AG04449 (cell line): ENCODE results near the gene ERBB2.

Source experiments
- CTCF ChIA-PET: fragments of 350-600 bp; formaldehyde crosslinking; extraction: SDS; loops from one replicate; lab custom pipeline; 2021; ENCODE audit warnings: antibody characterized with exemption; lab: Yijun Ruan, JAX
- POLR2A ChIA-PET: fragments of 400-600, 350-600 bp; formaldehyde crosslinking; extraction: SDS; loops from one replicate; lab custom pipeline; 2020; ENCODE audit warnings: antibody characterized with exemption, inconsistent platforms; lab: Yijun Ruan, JAX
- DNase-seq: peaks from one replicate; pipeline ENCODE4 v3.0.0-alpha.2; 2010; ENCODE audit warnings: low read depth, low spot score
- H3K4me3 ChIP-seq: 2 replicates; pipeline ENCODE4 v1.5.1; 2011; ENCODE audit warnings: low read depth, mild to moderate bottlenecking, control low read depth, low read length
- TF ChIP-seq, protein P1 (sequence below): IDR thresholded peaks from one replicate; pipeline ENCODE4 v1.5.1; 2011; ENCODE audit warnings: mild to moderate bottlenecking, moderate library complexity, low read length, control low read depth, inconsistent platforms; ENCODE audit not compliant: insufficient read depth; ENCODE audit errors: missing control alignments

ERBB2 gene

DNA sequence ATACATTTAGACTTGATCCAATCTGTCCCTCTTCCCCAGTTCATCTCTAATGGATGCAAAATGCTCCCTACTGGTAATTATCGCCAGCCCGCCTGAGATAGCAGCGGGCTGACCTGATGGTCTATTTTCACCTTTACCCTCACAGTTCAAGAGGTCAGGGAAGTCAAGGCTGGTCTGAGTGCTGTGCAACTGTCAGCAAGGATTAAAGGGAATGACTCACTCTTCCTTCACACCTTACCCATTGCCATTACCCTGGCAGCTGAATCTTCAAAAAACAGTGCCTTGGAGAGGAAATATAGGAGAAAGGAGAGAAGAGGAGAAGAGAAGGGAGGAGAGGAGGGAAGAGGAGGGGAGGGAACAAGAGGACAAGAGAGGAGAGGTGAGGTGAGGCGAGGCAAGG is 74.2 kb downstream of the ERBB2 start:
- TF ChIP-seq, protein P1, sequence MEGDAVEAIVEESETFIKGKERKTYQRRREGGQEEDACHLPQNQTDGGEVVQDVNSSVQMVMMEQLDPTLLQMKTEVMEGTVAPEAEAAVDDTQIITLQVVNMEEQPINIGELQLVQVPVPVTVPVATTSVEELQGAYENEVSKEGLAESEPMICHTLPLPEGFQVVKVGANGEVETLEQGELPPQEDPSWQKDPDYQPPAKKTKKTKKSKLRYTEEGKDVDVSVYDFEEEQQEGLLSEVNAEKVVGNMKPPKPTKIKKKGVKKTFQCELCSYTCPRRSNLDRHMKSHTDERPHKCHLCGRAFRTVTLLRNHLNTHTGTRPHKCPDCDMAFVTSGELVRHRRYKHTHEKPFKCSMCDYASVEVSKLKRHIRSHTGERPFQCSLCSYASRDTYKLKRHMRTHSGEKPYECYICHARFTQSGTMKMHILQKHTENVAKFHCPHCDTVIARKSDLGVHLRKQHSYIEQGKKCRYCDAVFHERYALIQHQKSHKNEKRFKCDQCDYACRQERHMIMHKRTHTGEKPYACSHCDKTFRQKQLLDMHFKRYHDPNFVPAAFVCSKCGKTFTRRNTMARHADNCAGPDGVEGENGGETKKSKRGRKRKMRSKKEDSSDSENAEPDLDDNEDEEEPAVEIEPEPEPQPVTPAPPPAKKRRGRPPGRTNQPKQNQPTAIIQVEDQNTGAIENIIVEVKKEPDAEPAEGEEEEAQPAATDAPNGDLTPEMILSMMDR = no peak
- H3K4me3 ChIP-seq = no peak overlapping the region
- POLR2A ChIA-PET = no interaction called here
- no peak for DNase-seq
- CTCF ChIA-PET = no interaction called here

DNA sequence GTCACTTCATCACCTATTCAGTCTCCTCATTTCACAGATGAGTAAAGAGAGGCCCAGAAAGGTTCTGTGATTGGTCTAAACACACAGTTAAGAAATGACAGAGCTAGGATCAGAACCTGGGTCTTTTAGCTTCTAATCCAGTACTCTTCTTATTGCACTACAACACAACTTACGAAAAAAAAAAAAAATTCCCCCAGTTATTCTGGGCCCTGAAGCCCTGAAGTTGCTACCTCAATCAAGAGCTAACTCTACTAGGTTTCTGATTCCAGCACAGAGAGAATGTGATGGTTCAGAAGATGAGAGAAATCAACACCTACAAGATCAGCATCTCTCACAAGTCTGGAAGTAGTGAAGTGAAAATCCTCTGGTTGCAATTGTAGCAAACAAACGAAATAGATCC is 75.2 kb downstream of the ERBB2 start:
- POLR2A ChIA-PET = no interaction called here
- CTCF ChIA-PET = no interaction called here
- DNase-seq = no peak
- no peak overlapping the region for H3K4me3 ChIP-seq
- TF ChIP-seq, protein P1 = no peak

GRCh38 chr17:39776252-39776651 is 76.4 kb downstream of the ERBB2 start:
- CTCF ChIA-PET = interaction anchor here (1.1 to 1.2 kb wide), 2 partner anchors 153 to 154 kb away, joined by 3 to 4 read pairs; no protein-coding TSS in a partner anchor
- H3K4me3 ChIP-seq = no peak overlapping the region

GRCh38 chr17:39777534-39778365 is 77.9 kb downstream of the ERBB2 start:
- DNase-seq = no peak
- CTCF ChIA-PET = interaction anchor here (0.9 kb wide), 1 partner anchor 95 kb away, joined by 3 read pairs; no protein-coding TSS in a partner anchor
- no peak overlapping the region for H3K4me3 ChIP-seq
- POLR2A ChIA-PET = no interaction called here
- TF ChIP-seq, protein P1 = no peak

More at GRCh38 chr17:39776252-39776651, 76.4 kb downstream of the ERBB2 start:
- no peak for DNase-seq
- TF ChIP-seq, protein P1 = no peak
- POLR2A ChIA-PET = no interaction called here
